IPS-20b (cell line): ENCODE data around the gene HEBP2.

Source experiments
- H3K27ac ChIP-seq: one replicate; pipeline ENCODE4 v1.5.1; 2013; ENCODE audit warnings: low read length
- H3K27me3 ChIP-seq: 2 replicates; pipeline ENCODE4 v1.6.1; 2013; ENCODE audit warnings: mild to moderate bottlenecking, low read length, inconsistent platforms; ENCODE audit not compliant: insufficient read depth
- H3K36me3 ChIP-seq: 2 replicates; pipeline ENCODE4 v1.6.1; 2013; ENCODE audit warnings: low read depth, mild to moderate bottlenecking, inconsistent platforms, low read length, moderate library complexity; ENCODE audit not compliant: insufficient read depth
- H3K4me1 ChIP-seq: 2 replicates; pipeline ENCODE4 v1.6.1; 2013; ENCODE audit warnings: mild to moderate bottlenecking, control low read depth, inconsistent platforms, low read length, moderate library complexity; ENCODE audit not compliant: insufficient read depth
- H3K4me3 ChIP-seq: 2 replicates; pipeline ENCODE4 v1.5.1; 2013; ENCODE audit warnings: mild to moderate bottlenecking, low read length, inconsistent platforms
- H3K9ac ChIP-seq: 2 replicates; pipeline ENCODE4 v1.6.1; 2013; ENCODE audit warnings: low read depth, mild to moderate bottlenecking, inconsistent platforms, low read length, moderate library complexity
- H3K9me3 ChIP-seq: 2 replicates; pipeline ENCODE4 v1.6.1; 2013; ENCODE audit warnings: mild to moderate bottlenecking, low read depth, low read length, inconsistent platforms; ENCODE audit not compliant: insufficient read depth

The HEBP2 gene

DNA sequence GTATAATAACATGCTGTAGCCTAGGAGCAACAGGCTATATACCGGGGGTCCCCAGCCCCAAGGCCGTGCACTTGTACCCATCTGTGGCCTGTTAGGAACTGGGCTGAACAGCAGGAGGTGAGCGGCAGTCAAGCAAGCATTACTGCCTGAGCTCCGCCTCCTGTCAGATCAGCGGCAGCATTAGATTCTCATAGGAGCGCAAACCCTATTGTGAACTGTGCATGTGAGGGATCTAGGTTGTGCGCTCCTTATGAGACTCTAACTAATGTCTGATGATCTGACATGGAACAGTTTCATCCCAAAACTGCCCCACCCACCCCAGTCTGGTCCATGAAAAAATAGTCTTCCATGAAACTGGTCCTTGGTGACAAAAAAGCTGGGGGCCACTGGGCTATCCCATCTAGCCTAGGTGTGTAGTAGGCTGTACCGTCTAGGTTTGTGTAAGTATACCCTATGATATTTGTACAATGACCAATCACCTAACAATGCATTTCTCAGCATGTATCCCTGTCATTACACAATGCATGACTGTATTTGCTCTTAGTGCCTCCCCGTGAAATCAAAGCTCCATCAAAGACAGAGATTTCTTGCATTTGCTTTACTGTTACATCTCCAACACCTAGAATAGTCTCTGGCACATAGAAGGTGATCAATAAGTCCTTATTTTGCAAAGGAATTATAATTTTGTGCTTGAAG is 64.4 kb downstream of the HEBP2 start:
- Histone ChIP-seq H3K4me3 (no peak overlapping the region), H3K27me3 (no peaks in the 10 kb centered on the region), H3K27ac (no peak overlapping the region), H3K4me1 (no peaks in the 10 kb centered on the region), H3K9me3 (no peaks in the 10 kb centered on the region), H3K9ac (no peak overlapping the region), H3K36me3 (peaks cover 30% of the 10 kb centered on the region; the same call in 1 of the 2 replicates)
